GM19025 (cell line): ENCODE data around the gene NCKAP5.
"Not testable (repeated sequence)": the region's sequence is repeated elsewhere in the genome, so short reads cannot be mapped to it uniquely, and the experiment has no call there.

Experiments
- ATAC-seq: cut with Tn5 transposase; IDR thresholded peaks from one replicate; pipeline ENCODE4 v1.9.1; 2021; ENCODE audit warnings: mild to moderate bottlenecking, low read depth, moderate library complexity; ENCODE audit not compliant: unreplicated experiment

The NCKAP5 gene

DNA sequence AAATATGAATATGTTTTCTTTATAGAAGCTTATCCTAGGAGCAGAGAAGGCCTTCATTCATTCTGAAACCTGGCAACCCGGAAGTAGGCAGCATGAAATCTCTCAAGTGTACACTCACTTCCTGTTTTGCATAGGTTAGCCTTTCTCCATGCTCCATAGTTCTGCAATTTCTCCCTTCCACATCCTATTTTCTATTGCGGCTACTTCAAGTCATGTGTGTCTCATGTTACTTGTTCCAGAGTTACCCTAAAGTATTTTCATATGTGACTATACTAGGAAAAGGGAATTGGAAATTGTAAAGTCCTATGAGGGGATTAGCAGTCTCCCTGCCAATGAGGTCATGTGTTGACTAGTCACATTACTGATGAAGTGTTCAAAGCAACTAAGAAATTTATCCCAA lies 320.6 kb downstream of the NCKAP5 start:
- no peak for ATAC-seq

DNA sequence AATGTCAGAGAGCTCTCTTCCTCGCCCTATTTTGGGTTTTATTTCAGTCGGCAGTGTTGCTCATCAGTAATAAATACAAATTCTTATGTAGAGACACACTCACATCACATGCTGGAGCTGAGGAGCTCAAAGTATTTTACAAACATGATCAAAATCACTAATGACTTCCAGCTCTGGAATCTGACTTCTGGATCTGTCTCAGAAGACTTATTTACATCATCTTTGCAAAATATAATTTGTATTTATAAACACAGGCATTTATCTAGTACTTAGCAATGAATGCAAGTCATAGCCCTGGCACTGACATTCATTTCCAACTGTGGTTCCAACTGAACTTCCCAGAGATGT lies 327.1 kb downstream of the NCKAP5 start:
- no peak for ATAC-seq

DNA sequence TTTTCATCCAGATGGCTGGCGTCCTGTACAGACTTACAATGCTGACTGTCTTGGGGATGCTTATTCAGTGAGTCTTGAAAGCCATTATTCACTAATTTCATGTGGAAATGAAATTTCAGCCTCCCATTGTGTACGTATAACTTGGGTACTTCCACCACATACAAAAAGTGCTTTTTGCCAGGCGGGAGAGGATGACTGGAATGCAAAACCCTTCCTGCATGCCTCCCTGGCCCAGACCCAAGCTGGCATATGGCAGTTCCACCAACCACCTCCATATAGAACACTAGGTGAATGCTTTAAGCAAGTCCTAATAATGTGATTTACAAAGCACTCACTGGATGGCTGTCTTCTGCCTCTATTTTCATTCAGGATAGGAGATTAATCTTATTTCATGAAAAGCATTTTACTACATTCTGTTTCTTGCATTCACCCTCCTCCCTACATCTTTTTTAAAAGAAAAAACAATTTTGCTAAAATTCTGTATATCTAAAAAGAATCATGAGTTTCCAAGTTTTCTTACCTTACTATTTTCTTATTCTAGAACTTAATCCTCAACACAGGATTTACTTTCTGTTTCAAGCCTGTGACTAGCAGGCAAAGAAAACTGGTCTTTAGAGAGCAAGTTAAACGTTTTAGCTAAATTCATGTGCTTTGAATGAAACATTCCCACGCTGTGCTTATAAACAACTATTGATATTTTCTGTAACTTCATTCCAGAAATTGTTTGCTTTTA lies 327.6 kb downstream of the NCKAP5 start:
- no peak for ATAC-seq

DNA sequence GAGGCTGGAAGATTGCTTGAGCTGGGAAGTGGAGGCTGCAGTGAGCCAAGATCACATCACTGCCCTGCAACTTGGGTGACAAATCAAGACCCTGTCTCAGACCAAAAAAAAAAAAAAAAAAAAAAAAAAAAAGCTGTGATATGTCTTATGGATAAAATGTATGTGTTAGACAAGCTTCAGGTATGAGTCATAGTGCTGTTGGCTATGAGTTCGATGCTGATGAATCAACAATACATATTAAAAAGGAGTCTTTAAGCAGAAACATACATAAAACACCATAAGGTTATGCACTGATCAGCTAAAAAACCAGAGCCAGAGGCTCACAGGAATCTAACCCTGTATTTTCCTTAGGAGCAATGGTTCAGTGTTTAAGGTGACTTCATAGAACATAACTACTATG lies 332.3 kb downstream of the NCKAP5 start:
- ATAC-seq = no peak

DNA sequence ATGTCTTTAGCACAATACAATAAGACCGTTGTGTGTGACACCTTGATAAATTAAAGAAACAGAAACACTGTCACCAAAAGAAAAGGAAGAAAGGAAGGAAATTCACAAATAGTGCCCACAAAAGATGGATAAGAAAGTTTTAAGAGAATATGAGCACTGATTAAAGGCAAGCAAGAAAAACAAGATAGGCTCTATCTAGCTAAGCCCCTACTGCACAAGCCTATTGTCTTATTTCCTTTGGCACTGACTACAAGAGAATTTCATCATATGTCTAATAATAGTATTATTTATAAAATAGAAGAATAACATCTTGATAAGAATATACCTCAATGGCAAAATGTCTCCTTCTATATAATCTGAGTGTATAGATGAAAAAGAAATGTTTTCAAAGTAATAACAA lies 335.7 kb downstream of the NCKAP5 start:
- ATAC-seq = no peak

DNA sequence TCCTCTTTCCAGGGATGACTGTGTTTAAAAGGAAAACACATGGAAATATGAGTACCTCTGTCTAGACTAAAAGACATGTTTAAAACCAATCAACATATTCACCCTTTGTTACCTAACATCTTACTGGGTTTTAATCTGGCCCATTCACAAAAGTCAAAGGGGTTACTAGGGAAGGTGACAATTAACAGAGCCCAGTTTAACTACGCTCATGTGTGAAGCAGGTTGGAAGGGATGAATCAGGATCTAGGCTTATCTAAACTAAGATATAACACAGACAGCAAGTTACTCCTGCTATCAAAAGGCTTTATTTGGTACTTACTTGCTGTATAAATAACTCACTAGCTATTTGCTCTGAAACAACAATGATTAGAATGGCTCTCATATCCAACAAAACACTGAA lies 337.0 kb downstream of the NCKAP5 start:
- ATAC-seq = no peak

DNA sequence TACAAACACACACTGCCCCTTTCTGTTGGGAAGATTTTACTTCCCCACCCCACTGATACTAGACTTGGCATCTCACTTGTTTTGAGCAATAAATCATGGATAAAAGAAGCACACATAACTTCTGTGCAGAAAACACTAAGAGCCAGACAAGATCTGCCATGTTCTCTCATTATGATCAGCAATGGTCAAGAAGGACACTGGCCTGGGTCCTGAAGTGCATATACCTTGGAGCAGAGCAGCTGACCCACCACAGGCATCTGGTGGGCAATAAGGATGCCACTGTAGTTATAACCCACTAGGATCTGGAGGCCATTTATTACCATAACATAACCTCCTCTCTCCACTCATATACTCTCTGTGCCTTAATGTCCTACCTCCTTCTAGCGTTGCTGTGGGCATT lies 338.3 kb downstream of the NCKAP5 start:
- no peak for ATAC-seq

DNA sequence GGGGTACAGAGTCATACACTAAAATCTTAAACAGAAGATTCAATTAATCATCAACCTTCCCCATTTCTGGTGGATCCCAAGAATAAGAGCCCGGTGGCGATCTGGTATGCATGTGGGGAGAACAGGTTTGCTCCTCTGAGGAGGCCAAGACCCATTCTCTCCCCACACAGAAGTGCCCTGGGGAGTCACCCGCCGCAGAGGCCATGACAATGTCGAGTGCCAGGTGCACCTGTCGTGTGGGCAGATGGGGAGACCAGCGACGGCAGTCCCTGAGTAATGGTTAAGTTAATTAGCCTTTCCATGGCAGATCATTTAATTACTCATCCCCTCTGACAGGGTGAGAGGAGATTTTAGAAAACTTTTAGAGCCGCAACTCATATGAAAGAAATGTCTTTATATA lies 345.0 kb downstream of the NCKAP5 start:
- ATAC-seq = no peak

DNA sequence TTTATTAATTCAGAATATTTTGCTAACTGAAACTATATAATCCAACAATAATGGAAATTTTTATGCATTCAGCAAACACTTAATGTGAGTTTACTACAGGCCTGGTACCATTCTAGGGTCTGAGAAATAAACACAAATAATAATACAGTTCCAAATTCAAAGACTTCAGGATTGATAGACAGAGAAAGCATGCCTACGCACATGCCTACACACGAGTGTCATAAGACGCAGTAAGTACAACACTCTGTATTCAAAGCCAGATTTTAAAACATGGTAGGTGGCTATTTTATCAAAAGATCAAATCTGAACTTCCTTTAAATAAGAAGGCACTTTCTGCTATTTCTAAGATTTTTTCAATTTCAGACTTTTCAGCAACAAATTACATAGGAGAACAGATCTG lies 346.9 kb downstream of the NCKAP5 start:
- no peak for ATAC-seq

DNA sequence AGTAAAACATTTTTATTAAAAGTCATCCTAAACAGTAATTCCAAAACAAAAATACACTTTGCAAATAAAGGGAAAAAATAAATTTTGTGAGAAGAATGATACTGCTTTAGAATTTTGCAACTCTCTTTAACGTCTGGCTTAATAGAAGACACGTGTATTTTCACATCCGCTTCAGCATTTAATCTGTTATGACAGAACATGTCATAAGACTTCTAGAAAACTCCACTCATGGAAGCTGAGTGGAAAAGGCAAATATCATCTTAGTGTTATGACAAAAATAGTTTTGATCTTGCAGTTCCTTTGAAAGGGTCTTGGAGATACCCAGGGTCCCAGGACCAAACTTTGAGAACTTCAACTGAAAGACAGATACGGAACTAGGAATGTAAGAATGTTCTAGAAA lies 350.1 kb downstream of the NCKAP5 start:
- no peak for ATAC-seq

DNA sequence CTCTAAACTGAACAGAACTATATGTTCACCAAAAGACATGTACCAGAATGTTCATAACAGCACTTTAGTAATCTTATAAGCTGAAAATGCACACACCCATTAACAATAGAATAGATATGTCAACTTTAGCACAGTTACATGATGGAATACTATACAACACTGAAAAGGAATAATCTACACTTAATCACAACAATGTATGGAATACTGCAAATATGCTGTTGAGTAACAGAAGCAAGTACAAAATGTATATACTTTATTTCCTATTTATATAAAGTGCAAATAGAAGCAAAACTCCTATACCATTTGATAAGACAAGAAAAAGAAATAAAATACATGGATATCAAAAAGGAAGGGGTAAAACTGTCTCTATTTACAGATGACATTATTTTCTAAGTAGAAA lies 352.8 kb downstream of the NCKAP5 start:
- no peak for ATAC-seq

DNA sequence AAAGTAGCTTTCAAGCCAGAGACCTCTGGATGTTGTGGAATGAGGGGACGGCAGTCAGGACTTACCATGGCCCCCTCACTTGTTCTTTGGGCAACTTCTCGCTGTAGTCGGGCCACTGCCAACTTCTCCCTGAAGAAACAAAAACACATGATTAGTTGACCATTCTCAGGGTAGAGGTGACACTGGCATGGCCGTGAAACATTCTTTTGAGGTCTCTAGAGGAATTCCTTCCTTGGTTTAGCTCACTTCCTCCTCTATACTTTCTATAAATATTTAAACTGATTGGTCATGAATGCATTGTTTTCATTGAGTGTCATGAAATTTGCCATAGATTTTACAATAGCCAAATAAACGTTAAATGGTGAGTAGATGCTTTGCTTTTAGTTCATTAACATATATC lies 354.6 kb downstream of the NCKAP5 start:
- no peak for ATAC-seq

DNA sequence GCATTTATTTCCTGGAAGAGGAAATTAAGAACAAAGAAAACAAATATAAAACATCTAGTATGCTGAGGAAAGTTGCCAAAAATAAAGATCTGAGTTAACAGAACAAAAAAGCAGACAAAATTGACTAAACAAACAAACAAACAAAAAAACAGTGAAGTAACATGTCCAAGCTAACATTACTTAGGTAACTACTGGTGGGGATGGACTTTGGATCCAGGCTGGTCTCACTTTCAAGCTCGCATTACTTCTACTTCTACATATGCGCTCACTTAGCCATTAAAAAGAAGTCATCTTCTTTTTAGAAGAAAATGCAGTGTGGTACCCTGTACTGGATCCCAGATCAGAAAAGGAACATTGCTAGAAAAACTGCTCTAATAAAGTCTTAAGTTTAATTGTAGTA lies 358.9 kb downstream of the NCKAP5 start:
- no peak for ATAC-seq

DNA sequence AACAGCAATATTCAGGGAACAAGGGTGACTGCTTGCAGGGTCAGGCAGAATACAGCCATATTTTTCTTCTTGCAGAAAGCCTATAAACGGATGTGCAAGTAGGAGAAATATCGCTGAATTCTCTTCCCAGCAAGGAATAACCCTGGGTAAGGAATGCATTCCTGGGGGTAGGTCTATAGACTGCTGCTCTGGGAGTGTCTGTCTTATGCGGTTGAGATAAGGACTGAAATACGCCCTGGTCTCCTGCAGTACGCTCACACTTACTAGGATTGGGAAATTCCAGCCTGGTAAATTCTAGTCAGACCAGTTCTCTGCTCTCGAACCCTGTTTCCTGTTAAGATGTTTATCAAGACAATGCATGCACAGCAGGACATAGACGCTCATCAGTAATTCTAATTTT lies 361.6 kb downstream of the NCKAP5 start:
- not testable (repeated sequence) for ATAC-seq

DNA sequence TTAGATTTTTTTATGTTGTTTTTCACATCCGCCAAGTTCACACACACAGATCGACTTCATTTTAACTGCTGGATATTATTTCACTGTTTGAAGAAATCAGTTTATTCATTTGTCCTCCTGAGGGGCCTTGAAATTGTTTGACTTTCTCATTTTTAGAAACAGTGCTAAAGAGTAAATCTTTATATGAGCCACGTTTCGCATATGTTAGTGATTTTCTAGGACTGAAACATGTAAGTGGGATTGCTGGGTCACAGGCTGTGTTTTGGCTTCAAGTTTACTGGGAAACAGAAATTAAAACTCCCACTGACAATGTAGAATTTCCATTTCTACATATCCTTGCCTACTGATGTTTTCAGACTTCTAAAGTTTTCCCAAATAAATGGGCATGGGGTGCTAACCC lies 363.8 kb downstream of the NCKAP5 start:
- ATAC-seq = no peak

DNA sequence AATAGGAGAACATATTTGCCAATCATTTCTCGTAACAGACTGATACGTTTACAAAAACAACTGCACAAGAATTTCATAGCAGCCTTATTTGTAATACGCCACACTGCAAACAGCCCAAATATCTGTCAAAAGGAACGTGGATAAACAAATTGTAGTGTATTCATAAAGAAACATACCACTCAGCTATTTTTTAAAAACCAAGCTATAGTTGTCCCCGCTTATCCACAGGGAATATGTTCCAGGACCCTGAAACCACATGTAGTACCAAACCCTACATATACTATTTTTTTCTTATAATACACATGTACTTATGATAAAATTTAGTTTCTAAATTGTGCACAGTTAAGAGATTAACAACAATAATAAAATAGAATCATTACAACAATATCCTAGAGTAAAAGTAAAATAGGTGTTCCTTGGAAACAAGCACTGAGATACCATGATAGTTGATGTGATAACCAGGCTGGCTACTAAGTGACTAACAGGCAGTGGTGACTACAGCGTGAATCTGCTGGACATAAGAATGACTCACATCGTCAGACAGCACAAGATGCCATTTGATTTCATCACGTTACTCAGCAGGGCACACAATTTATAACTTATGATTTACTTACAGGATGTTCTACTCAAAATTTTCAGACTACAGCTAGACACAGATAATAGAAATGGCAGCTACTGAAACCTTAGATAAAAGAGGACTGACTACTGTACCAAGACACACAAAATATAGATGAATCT lies 367.4 kb downstream of the NCKAP5 start:
- ATAC-seq = no peak

DNA sequence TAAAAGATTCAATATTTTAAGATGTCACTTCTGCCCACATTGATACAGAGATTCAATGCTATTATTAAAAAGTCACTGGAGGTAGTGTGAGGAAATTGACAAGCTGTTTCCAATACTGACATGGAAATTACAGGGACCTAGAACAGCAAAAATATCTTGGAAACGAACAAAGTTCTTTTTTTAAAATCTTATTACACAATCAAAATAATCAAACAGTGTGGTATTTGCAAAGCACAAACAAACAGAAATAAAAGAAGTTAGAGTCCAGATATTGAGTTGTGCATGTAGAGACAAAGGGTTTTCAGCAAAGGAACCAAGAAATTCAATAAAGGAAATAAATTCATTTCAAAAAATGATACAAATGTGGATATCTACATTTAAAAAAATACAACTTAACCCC lies 369.6 kb downstream of the NCKAP5 start:
- ATAC-seq = no peak

DNA sequence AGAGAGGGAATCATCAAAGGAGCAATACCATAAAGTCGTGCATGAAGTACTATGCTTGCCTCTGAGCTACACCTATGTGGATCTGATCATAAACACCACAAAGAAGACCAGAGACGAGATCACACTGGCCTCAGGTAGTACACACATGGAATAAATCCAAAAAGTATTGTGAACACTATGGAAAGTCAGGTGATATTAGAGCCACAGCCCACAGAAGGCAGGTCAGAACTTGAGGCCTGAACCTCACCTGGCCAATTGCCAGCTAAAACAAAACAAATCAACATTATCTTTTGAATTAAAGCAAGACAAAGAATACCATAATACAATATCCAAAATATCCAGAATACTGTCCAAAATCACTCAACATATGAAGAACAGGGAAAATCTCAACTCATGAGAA lies 371.1 kb downstream of the NCKAP5 start:
- ATAC-seq = no peak

DNA sequence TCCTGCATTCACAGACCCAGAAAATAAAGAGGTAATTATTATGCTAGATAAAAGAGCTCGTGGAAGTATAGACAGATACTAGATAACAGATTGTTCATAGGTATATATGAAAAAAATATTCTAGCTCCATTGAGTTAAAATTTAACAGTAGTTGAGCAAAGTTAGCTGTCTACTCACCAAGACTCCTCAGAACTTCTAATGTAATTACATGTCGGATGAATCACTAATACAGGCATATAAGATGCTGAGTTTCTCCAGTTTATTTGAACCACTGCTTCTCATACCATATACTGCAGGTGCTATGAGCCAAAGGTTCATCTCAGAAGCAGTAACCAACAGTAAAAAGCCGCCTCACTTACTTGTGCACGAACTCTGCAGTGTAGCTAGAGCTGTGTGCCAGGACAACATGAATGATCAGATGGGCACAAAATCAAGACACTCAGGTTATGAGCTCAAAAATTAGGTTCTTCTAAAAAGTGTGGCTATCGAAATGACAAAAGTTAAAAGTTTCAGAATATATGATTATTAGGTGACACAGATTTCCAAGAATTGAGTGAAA lies 373.4 kb downstream of the NCKAP5 start:
- no peak for ATAC-seq

DNA sequence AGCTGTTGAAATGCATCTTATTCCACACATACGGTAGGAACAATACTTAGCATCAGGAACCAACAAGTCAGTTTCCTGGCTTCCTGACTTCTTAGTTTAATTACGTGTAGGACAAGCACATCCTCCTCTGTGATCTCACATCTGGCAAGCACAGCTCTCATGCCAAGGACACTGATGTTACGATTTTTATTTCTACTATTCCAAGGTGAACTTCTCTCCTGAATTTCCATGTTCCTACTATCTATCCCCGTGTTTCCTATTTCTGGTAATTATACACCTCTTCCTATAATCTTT lies 374.0 kb downstream of the NCKAP5 start:
- no peak for ATAC-seq

DNA sequence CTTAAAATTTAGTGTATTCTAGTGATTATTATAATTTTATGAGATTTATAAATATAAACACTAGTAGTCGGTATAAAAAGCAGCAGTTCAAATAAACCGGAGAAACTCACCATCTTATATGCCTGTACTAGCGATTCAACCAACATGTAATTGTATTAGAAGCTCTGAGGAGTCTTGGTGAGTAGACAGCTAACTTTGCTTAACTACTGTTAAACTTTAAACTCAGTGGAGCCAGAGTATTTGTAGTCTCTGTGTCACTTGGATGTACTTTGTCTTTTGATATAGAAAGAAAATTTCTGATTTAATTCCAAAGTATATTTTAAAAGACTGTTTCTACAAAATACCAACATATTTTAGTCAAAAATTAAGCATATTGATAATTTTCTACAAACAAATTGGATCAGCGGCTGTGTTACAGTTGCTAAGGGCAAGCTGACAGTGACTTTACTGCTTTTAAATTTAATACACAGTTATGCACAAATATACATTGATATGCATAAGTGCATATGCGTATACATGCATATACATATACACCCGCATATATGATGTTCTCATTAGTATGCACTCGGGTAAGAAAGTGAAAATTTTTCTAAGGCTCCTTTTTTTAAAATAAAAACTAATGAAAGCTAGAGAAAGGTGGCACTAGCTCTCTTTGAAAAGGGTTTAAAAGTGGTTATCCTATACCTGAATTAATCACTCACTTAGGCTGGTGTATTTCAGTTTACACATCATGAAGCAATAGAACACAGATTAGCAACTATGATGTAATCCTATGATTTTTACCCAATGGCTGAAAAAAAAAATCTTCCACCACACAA lies 374.5 kb downstream of the NCKAP5 start:
- ATAC-seq = no peak
